A673 (cell line): ENCODE results near the gene LAMA2.

Experiments
- EZH2 ChIP-seq: fragments of 200-600 bp; sonication (generic); IDR thresholded peaks from 2 replicates; pipeline ENCODE4 v1.6.1; 2017; ENCODE audit warnings: borderline replicate concordance, low read depth, mild to moderate bottlenecking, mixed read lengths, antibody characterized with exemption, low read length; ENCODE audit not compliant: poor library complexity, severe bottlenecking
- TF ChIP-seq, protein P1 (sequence below): fragments of 300-800, 200-600 bp; sonication (generic); conservative IDR thresholded peaks from 2 replicates; pipeline ENCODE4 v1.5.1; 2017; ENCODE audit warnings: low read depth, mild to moderate bottlenecking, antibody characterized with exemption, low read length, moderate library complexity, mixed read lengths

DNA sequence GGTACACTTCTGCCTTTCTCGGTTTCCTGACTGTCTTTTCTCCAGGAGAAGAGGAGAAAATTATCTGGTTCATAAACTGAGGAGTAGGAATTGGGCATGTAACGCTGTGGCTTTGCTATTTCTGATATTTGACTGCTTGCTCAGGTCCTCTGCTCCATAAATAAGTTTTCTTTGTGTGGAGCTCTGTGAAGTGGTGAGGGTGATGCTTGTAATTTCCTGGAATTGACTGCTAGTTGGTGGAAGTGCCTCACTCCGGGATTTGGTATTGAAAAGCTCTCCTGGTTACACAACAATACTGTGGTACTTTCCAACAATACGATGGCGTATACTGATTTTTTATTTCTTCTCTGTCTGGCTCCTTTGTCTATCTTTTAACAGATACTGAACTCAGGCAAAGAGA, 25.1 kb upstream of the LAMA2 start:
- TF ChIP-seq, protein P1, sequence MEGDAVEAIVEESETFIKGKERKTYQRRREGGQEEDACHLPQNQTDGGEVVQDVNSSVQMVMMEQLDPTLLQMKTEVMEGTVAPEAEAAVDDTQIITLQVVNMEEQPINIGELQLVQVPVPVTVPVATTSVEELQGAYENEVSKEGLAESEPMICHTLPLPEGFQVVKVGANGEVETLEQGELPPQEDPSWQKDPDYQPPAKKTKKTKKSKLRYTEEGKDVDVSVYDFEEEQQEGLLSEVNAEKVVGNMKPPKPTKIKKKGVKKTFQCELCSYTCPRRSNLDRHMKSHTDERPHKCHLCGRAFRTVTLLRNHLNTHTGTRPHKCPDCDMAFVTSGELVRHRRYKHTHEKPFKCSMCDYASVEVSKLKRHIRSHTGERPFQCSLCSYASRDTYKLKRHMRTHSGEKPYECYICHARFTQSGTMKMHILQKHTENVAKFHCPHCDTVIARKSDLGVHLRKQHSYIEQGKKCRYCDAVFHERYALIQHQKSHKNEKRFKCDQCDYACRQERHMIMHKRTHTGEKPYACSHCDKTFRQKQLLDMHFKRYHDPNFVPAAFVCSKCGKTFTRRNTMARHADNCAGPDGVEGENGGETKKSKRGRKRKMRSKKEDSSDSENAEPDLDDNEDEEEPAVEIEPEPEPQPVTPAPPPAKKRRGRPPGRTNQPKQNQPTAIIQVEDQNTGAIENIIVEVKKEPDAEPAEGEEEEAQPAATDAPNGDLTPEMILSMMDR: no peak
- no peak for TF ChIP-seq EZH2
